SW480 (cell line): ENCODE results near the gene SYTL3.
"Not testable (repeated sequence)": the region's sequence is repeated elsewhere in the genome, so short reads cannot be mapped to it uniquely, and the experiment has no call there.

Experiments
- DNase-seq: peaks from one replicate; pipeline ENCODE4 v3.0.0-alpha.2; 2016; ENCODE audit warnings: low spot score

SYTL3 gene, protein sequence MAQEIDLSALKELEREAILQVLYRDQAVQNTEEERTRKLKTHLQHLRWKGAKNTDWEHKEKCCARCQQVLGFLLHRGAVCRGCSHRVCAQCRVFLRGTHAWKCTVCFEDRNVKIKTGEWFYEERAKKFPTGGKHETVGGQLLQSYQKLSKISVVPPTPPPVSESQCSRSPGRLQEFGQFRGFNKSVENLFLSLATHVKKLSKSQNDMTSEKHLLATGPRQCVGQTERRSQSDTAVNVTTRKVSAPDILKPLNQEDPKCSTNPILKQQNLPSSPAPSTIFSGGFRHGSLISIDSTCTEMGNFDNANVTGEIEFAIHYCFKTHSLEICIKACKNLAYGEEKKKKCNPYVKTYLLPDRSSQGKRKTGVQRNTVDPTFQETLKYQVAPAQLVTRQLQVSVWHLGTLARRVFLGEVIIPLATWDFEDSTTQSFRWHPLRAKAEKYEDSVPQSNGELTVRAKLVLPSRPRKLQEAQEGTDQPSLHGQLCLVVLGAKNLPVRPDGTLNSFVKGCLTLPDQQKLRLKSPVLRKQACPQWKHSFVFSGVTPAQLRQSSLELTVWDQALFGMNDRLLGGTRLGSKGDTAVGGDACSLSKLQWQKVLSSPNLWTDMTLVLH

DNA sequence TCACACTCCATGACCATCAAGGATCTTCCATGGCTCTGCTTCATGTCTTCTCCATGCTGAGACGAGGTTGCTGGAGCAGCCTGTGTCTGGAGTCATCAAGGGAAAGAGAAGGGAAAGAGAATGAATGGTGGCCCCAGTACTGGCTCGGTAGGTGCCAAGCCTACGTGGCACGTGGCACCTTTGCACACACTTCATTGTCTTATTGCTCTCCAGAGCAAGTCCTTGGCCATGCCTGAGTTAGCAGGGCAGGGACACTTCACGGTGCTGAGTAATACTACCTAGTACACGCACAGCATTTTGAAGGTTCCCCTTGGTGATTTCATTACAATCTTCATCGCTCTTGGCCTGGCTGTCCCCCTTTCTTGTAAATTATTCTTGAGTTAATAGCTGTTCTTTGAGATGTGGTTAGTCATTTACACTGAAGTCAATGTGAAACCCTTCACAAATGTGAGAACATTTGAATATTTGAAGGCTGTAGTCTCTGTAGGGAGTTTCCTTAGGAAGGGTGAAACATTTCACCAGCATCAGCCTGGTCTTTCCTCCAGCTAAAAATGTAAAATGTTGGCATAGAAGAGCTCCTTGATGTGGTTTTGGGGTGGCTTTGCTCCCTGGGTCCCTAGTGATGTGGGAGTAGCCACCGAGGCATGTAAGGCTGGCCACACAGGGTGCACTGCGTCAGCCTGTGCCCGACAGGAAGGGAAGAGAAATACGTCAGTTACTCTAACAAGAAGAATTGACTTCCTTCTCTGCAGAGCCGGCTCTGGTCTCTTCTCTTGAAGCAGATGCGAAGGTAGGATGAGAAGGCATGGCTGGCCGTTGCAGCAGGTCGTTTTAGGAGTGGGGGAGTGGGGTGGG, at the start of gene SYTL3:
Gene SYTL3, plus strand, starts transcription at position 766 of the 855 bp plus-strand sequence. CDS start 13,215 bp downstream, outside the sequence.
- DNase-seq = peak; percentile 89

DNA sequence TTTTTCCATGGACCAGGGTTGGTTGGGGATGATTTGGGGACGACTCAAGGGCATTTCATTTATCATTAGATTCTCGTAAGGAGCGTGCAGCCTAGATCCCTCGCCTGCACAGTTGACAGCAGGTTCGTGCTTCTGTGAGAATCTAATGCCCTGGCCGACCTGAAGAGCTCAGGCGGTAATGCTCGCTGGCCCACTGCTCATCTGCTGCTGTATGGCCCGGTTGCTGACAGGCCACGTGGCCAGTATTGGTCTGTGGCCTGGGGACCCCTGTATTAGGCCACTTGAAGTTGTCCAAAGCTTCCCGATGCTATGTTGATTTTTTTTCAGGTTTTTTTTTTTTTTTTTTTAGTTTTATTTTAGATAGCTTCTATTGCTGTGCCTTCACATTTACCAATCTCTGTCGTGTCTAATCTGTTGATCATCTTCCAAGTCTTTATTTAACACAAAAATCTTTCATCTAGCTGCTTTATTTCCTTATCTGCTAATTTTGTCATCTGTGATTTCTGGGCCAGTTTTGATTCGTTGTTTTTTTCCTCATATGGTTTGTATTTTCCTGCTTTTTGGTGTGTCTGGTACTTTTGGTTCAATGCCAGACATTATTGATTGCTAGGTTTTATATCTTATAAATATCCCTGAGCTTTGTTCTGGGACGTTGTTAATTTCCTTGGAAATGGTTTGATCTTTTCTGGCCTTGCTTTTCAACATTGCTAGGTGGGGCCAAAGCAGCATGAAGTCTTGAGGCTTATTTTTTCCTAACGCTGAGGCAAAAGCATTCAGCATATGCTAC, 46.4 kb upstream of the SYTL3 start:
- no peak for DNase-seq

DNA sequence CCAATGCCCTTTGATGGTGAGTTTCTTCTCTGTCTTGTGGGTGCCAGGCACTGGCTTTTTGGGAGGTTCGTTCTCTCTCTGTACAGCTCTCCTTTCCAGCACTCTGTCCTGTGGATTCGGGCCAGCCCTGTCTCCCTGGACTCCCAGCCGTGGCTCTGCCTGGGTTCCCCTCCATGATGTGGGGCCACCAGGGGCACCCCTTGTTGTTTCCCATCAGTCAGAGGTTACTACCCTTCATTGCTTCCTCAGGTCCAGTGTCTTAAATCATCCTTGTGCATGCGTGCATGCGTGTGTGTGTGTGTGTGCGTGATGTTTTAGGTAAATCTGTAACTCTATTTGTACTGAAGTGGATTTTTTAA, 45.8 kb upstream of the SYTL3 start:
- no peak for DNase-seq

DNA sequence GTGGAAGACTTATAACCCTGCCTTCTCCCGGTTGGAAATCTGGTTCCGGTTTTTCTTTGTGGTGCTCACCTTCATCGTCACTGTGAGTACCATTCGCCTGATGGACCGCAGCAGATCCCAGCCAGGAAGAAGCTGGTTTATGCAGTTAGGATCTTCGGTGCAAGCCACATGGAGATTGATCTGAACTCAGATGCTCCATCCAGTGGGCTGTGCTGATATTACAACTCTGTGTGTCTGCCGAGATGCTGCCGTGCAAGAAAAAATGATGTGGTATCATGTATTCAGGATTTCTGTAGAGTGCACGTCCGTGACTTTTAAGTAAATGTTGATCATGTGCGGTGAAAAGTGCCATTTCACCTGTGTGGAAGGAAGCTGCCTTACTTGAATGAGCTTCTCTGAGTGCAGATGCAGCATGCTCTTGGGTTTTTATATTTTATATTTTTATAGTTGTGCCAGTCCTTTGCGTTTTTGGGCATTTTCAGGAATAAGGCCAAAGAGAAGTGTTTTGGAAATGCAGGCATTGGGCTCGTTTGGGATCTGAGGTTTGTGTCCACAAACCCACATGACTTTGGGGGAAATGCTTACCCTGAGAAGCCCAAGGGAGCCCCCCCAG, 44.5 kb upstream of the SYTL3 start:
- DNase-seq = peak; percentile 33

DNA sequence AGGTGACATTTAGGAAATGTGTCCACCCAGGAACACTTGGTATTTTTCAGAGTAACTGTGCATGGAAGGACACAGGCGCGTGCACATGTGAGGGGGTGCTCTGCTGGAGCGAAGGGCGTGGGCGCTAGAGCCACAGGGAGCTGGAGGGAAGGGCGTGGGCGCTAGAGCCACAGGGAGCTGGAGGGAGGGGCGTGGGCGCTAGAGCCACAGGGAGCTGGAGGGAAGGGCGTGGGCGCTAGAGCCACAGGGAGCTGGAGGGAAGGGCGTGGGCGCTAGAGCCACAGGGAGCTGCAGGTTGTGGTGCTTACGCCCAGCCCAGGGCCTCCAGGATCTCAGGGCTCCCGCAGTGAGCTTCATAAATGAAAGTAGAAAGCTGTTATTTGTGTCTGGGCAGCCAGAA, 43.8 kb upstream of the SYTL3 start:
- DNase-seq = not testable (repeated sequence)

DNA sequence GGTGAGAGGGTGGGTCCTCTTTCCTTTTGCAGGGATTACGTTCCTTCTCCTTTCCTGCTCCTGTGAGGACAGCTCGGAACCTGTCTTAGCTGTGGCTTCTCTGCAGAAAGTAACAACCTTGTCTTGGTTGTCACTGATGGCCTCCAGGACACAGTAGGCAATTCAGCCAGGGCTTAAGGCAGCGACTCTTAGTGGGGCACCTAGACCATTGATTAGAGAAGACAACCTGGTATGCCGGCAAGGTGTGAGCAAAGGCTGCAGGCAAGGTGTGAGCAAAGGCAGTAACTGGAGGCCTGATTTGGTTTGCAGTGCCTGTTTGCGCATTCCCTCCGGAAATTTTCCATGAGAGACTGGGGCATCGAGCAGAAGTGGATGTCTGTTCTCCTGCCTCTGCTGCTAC, 42.9 kb upstream of the SYTL3 start:
- no peak for DNase-seq

DNA sequence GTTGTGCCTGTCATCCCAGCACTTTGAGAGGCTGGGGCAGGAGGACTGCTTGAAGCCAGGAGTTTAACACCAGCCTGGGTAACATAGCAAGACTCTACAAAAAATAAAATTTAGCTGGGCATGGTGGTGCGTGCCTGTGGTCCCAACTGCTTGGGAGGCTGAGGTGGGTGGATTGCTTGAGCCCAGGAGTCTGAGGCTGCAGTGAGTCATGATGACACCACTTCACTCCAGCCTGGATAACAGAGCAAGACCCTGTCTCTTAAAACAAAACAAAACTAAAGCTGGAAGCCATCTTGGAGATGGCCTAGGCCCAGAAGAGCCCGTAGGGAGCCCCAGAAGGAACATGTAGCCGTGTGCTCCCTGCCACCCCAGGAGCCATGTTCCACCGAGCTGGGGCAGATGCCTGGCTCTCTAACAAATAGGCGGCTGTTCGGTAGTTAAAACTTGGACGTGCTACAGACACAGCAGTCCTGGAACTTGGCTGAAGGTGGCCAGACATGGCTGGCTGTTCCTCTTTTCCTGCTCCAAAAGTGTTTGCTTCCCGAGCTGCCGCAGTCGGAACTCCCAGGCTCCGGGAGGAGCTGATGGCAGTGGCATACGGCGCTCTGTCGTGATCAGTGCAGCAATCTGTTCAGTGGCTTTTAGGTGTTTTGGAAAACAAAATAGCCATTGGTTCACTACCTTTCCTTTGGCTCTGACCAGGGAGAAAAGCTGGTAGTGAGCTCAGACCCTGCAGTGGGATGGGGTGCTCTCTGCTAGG, 42.3 kb upstream of the SYTL3 start:
- DNase-seq = no peak

DNA sequence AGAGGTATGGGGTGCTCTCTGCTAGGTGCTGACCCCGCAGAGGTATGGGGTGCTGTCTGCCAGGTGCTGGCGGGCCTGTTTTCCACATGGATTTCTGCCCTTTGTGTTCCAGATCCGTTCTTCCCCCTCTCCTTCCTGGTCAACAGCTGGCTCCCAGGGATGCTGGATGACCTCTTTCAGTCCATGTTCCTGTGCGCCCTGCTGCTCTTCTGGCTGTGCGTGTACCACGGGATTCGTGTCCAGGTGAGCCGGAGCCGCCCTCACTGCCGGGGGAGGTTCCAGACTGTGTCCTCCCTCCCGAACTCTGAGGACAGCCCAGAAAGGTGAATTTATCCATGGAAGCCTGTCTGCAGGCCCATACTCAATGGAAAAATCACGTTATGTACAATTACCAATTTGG, 41.6 kb upstream of the SYTL3 start:
- DNase-seq = no peak

DNA sequence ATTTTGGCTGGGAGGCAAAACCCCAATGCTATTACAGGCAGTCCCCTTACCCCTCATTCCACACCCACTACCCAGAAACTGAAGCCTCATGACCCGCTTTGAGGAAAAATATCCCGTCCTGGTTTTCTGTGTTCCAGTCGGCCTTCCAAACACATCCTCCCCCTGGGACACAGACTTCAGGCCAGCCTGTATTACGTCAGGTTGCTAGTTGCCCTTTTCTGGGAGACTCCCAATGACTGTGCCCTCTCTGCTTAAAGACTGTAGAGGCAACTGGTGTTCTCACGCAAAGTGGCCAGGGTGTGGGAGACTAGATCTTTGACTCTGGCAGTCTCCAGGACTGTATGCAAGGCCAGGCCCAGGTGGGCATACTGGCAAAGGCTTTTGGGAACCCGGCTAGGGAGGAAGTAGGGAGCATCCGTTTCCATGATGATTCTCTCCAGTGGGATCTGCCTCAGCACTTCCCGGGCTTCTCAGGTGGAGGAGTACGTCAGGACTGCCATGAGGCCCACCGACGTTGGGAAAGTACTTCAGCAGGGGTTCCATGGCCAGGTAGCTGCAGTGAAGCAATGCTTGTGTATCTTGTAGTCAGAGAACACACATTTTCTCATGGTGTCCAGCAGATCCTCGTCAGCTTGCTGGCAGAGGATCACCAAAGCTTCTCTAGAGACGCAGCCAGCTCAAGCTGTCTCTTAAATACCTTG, 40.2 kb upstream of the SYTL3 start:
- DNase-seq = no peak

DNA sequence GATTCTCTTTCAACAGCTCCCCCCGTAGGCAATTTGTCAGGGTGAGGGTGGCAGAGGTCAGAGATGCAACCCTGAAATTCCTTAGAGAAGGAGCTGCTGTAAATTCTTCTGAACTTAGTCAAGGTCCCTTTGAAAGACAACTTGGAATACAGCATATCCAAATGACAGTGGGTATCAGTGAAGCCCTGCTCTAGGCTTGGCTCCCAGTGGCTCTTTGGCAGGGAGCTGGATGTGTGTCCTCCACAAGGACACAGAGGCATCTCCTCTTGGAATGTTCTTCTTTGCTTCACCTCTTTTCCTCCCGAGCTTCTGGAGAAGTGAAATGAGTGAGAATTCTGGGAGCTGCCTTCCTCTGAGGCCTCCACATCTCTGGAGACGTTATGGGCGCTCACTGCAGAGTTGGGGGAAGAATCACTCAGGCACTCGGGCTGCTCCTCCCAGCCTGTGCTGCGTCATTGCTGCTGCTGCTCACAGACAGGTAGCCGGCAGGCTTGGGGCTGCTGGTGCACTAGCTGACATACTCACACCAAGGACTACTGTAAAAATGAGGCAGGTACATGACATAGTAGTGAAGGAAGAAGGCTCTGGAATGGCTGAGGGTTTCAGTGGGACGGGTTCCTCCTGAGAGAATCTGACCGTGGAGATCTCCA, 39.4 kb upstream of the SYTL3 start:
- DNase-seq = no peak

DNA sequence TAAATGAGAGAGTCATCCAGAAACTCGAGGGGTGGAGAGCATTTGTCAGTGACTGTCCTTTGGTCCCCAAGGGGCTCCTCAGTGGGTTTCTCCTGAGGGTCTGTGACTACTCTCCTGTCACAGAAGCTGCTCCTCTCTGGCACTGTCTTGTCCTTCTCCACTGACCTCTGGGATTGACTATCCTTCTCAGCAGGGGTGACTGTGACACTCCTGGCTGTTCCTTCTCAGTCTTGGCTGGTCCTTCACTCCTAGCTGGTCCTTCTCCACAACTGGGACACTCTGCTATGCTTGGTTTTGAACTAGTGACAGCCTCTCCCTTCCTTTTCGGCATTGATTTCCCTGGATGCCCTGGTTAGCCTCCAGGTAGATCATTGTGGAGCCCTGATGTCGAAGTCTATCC, 38.8 kb upstream of the SYTL3 start:
- DNase-seq = no peak

DNA sequence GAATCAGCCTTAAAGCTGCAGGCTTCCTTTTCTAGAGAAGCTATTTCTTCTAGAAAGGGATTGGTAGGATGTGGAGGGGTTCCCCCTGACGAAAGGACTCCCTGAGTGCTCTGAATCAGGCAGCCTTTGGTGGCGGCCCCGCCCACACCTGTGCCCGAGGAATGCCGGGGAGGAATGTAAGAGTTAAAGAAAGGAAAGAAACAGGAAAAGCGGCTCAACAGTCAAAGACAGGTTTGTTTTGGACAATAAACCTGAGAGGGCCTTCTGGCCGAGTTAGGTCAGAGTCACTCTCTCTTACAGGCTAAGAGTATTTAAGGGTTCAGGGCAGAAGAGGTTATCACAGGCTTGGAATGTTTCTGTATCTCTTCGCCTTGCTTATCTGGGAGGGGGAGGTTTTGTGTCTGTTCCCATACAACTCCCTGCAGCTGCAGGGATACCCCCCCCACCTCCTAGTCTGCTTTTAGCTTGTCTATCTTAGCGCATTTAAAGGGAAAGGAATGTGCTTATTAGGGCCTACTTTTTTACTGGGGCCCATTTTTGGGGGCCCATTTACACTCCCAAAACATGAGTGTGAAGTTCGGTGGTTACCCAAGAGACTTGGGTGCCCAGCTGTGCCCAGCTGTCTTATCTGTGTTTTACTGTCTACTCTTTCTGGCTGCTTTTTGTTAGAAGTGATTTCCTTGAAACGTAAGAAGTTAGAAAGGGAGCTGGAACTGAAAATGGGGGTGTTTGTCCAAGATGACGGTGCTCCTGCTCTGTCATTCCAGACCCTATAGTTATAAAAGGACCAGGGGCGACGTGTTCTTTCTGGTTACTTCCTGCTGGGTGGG, 38.1 kb upstream of the SYTL3 start:
- no peak for DNase-seq

DNA sequence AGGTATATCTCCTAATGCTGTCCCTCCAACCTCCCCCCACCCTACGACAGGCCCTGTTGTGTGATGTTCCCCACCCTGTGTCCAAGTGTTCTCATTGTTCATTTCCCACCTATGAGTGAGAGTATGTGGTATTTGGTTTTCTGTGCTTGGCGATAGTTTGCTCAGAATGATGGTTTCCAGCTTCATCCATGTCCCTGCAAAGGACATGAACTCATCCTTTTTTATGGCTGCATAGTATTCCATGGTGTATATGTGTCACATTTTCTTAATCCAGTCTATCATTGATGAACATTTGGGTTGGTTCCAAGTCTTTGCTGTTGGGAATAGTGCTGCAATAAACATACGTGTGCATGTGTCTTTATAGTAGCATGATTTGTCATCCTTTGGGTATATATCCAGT, 35.2 kb upstream of the SYTL3 start:
- not testable (repeated sequence) for DNase-seq

DNA sequence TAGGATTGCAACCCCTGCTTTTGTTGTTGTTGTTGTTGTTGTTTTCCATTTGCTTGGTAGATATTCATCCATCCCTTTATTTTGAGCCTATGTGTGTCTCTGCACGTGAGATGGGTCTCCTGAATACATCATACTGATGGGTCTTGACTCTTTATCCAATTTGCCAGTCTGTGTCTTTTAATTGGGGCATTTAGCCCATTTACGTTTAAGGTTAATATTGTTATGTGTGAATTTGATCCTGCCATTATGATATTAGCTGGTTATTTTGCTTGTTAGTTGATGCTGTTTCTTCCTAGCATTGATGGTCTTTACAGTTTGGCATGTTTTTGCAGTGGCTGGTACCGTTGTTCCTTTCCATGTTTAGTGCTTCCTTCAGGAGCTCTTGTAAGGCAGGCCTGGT, 31.6 kb upstream of the SYTL3 start:
- DNase-seq = not testable (repeated sequence)

DNA sequence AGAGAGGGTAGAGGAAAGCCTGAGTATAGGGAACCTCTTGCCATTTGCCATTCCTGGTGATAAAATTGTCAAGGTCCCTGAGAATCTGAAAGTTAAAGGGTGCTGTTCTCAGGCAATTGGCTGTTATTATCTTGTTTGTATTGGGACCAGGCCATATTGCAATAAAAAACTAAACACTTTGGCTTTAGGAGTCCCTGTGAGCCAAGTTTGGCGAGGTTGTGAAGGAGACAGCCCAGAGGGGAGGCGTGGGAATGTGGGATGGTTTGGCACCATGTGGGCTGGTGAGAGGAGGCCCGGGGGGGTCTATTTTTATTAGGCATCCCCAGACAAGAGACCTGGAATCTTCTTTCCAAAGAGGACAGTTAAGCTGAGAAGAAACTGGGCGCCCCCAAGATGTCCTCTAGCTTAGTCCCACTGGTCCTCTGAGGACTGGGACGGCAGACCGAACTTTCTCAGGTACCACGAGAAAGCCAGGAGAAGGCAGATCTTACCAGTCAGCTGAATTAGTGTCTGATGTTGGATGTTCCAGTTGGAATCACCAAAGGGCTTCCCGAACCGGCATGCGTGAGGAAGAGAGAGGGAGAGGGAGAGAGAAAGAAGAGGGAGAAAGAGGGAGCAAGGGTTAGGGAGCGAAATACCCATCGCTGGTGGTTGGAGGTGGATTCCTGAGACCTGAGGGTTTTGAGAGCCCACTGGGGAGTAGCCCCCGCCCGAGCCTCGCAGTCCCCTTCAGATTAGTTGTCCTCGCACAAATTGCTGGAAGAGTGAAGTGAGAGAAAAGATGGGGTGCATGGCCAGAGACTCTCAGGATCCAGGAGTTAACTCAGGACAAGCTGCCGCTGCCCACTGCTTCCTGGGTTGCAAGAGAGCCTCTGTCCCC, 29.7 kb upstream of the SYTL3 start:
- DNase-seq = no peak

DNA sequence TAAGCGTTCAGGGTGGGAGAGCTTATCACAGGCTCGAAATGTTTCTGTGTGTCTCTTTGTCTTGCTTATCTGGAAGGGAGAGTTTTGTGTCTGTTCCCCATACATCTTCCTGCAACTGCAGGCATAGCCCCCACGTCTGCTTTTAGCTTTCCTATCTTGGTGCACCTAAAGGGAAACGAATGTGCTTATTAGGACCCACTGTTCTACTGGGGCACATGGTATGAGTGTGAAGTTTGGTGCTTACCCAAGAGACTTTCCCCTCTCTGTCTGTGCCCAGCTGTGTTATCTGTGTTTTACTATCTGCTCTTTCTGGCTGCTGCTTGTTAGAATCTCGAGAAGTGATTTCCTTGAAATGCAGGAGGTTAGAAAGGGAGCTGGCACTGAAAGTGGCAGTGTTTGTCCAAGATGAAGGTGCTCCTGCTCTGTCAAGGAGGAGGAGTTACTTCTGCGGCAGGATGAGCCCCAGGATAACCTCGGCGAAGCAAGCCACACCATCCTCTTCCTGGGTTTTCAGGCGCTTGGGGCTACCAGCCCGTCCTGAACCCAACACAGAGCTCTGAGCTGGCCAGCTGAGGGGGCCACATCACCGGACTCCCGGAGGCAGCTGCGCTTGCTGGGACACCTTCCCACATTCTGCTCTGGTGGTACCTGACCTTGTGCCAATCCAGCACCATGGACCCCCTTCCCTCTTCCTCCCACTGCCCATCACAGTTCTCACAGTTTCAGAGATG, 28.7 kb upstream of the SYTL3 start:
- no peak for DNase-seq
